GM12892 (cell line): ENCODE measurements around the gene PEAK1.

ENCODE experiments used
- POLR2A ChIP-seq: IDR thresholded peaks from 2 replicates; pipeline ENCODE4 v1.6.1; 2011; ENCODE audit warnings: low read depth, low read length, control low read depth
- POLR2AphosphoS5 ChIP-seq: IDR thresholded peaks from 2 replicates; pipeline ENCODE4 v1.6.1; 2011; ENCODE audit warnings: low read depth, low read length, control low read depth
- TAF1 ChIP-seq: IDR thresholded peaks from 2 replicates; pipeline ENCODE4 v1.6.1; 2011; ENCODE audit warnings: low read depth, mild to moderate bottlenecking, control low read depth, low read length, borderline replicate concordance

DNA sequence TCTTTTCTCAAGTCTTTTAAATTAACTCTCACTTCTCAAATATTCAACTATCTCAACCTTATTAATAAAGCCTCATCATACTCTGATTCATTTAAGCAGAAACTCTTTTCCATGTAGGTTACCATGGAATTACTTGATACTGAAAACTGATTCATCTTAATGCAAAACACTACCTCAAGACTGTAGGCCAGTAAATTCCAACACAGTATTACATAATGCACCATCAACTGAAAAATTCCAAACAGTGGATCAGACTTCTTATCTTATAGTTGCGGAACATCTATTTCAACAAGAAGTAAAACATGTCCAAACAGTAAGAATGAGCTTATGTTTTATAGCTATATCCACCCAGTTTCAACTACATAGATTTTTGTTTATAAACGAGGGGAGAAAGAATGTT is 124.5 kb downstream of the PEAK1 start:
- TF ChIP-seq POLR2AphosphoS5 = no peak
- no peak for TF ChIP-seq POLR2A
- no peak for TF ChIP-seq TAF1
